Kidney glomerular epithelial cell (primary cell): ENCODE results near the gene MAP9.
"Not testable (repeated sequence)": the region's sequence is repeated elsewhere in the genome, so short reads cannot be mapped to it uniquely, and the experiment has no call there.

ENCODE experiments used
- DNase-seq: peaks from one replicate; lab custom pipeline; 2025; lab: John Stamatoyannopoulos, UW

MAP9 gene

GRCh38 chr4:155376387-155377268 lies at the start of gene MAP9:
MAP9 (minus strand) TSS chr4:155376965; CDS start chr4:155375850, 1,115 bp downstream.
- DNase-seq, result peak; percentile 98

GRCh38 chr4:155424778-155425177 lies 48.0 kb upstream of the MAP9 start:
- not testable (repeated sequence) for DNase-seq

DNA sequence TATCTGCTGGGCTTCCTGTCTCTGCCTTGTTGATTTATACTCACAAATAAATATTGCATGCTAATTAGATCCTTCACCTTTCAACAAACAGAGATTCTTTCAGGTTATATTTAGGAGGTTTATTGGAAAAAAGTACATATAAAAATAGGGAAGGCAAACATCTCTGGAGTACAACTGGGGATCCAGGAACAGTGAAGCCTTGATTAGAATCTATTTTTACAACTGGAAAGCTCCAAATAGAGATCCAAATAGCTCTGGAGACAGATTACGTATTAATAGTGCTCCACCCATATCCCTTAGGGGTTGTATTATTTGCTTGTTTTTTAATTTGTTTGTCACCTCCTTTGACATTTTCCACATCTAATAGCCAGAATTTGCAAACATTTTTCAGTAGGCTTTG lies 46.9 kb upstream of the MAP9 start:
- DNase-seq, result no peak

DNA sequence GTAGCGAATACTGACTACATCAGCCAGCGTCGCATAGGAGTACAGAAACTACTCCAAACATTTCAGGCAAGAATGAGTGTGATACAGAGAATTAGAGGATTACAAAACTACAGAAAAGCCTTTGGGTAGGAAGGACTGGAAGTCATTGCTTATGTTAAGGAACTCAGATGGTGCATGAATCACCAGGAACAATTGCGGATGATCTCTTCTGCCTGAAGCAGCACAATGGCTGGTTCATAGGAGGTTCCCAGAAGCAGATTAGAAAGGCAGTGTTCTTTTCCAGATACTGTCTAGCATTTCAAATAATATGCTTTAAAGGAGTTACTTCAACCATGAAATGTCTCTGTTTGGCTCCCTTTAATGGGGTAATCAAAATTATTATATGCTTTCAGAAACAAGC lies 42.5 kb upstream of the MAP9 start:
- DNase-seq, result peak; percentile 37

GRCh38 chr4:155415662-155416061 lies 38.9 kb upstream of the MAP9 start:
- peak; percentile 29 for DNase-seq

- DNase-seq, result no peak
Measured at GRCh38 chr4:155413451-155413850, 36.7 kb upstream of the MAP9 start.

GRCh38 chr4:155411546-155411945 lies 34.8 kb upstream of the MAP9 start:
- DNase-seq, result no peak

GRCh38 chr4:155408796-155409195 lies 32.0 kb upstream of the MAP9 start:
- no peak for DNase-seq

- no peak for DNase-seq
Measured at GRCh38 chr4:155407480-155407879, 30.7 kb upstream of the MAP9 start.

DNA sequence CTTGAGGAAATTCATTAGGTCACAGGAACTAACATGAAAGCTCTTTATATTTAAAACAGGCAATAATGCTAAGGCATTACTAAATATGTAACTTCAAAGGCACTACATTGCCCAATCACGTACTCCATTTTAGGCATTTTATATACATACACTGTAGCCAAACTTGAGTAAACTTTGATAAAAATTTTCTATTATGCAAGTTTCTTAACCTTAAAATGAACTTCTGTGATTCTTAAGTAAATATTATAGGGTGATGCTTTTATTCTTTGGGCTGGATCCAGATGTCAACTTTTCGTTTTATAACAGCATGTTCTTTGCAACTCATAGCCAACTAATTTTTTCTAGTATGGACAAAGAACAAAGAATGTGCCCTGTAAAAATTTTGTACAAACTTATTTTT lies 28.3 kb upstream of the MAP9 start:
- DNase-seq, result no peak

DNA sequence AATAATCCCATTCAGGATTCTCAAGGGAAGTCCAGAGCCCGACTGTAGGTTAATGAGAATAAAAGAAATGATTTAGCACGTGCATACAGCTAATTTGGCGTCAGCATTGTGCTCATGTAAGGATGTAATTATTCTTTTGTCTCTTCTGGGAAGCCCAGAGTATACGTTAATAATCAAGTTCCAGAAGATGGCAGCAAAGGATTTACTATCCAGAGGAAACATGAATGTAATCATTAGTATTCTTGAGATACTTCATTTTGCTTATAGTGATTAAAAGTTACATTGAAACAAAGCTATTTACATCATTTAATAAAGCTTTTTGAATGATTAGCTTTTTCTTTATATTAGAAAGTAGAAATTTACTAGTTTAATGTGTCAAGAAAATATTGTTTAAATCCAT lies 27.1 kb upstream of the MAP9 start:
- DNase-seq, result peak; percentile 50

GRCh38 chr4:155402941-155403340 lies 26.2 kb upstream of the MAP9 start:
- DNase-seq, result peak; percentile 42

DNA sequence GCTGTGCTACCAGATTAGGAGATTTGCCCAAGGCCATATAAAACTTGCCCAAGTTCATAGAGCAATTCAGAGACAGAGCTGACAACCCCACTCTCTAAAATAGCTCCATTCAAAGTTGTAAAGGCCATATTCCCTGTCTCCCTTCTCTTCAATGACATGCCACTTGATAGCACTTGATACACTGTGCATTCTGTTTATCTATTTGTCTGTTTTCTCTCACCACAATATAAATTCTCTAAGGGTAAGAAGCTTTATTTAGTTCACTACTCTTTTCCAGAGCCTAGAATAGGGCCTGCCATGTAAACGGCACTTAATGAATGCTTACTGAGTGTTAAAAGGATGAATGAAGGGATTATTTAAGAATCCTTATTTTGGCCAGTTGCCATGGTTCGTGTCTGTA lies 24.1 kb upstream of the MAP9 start:
- DNase-seq, result no peak

GRCh38 chr4:155399974-155400697 lies 23.4 kb upstream of the MAP9 start:
- no peak for DNase-seq

- DNase-seq, result peak; percentile 29
Measured at GRCh38 chr4:155392481-155393184, 15.9 kb upstream of the MAP9 start.

DNA sequence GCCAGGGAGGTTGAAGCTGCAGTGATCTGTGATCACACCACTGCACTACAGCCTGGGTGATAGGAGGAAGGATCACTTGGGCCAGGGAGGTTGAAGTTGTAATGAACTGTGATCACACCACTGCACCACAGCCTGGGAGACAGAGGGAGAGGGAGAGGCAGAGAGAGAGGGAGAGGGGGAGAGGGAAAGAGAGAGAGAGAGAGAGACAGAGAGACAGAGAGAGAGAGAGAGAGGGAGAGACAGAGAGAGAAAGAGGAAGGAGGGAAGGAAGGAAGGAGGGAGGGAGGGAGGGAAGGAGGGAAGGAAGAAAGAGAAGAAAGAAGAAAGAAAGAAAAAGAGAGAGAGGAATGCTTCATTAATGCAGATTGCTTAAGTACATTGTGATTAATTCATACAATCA lies 15.2 kb upstream of the MAP9 start:
- DNase-seq, result no peak

- no peak for DNase-seq
Measured at GRCh38 chr4:155388162-155388561, 11.4 kb upstream of the MAP9 start.

GRCh38 chr4:155383541-155383940 lies 6.8 kb upstream of the MAP9 start:
- DNase-seq, result no peak

- DNase-seq, result peak; percentile 51
Measured at GRCh38 chr4:155377276-155377675, 511 bp upstream of the MAP9 start.

GRCh38 chr4:155371432-155372043 lies 5.2 kb downstream of the MAP9 start:
- no peak for DNase-seq

GRCh38 chr4:155367608-155368007 lies 9.2 kb downstream of the MAP9 start:
- no peak for DNase-seq

DNA sequence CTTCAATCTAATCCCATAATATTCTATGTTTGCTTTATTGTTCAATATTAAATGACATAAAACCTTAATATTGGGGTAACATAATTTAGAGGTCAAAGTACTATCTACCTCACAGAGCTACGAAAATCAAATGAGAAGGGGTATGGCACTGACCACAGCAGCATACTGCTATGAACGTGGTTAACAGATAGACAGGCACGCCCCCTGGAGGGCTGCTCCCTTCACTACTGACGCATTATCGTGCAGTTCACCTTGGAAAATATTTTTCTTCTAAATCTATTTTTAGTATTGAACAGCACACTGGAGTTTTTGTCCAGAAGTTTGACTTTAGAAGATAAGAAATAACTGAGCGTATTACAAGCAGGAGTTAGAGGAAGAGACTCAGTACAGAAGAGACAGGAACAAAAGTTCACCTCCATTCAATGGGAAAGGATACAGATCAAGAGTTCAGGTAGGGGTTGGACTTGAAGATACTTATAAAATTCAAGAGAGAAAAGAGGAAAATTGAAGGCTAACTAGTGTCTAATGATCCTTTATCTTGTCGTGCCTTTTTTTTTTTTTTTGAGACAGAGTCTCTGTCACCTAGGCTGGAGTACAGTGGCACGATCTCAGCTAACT lies 22.7 kb downstream of the MAP9 start:
- no peak for DNase-seq
